Mammary epithelial cell (primary cell): ENCODE results near the gene EVI5L.

Source experiments
- CTCF ChIP-seq, 2 donors: IDR thresholded peaks in 1 of 2; conservative IDR thresholded peaks in 1 of 2; 2 replicates each; pipeline ENCODE4 v1.5.1; 2011 to 2012; ENCODE audit warnings: inconsistent platforms in 2 of 2, low read length in 2 of 2, mild to moderate bottlenecking in 2 of 2, control low read depth in 1 of 2, low read depth in 1 of 2; ENCODE audit not compliant: insufficient read depth in 1 of 2; ENCODE audit errors: extremely low read depth in 1 of 2
- EZH2 ChIP-seq: IDR thresholded peaks from 2 replicates; pipeline ENCODE4 v1.6.1; 2012; ENCODE audit warnings: low read length, inconsistent platforms, borderline replicate concordance

DNA sequence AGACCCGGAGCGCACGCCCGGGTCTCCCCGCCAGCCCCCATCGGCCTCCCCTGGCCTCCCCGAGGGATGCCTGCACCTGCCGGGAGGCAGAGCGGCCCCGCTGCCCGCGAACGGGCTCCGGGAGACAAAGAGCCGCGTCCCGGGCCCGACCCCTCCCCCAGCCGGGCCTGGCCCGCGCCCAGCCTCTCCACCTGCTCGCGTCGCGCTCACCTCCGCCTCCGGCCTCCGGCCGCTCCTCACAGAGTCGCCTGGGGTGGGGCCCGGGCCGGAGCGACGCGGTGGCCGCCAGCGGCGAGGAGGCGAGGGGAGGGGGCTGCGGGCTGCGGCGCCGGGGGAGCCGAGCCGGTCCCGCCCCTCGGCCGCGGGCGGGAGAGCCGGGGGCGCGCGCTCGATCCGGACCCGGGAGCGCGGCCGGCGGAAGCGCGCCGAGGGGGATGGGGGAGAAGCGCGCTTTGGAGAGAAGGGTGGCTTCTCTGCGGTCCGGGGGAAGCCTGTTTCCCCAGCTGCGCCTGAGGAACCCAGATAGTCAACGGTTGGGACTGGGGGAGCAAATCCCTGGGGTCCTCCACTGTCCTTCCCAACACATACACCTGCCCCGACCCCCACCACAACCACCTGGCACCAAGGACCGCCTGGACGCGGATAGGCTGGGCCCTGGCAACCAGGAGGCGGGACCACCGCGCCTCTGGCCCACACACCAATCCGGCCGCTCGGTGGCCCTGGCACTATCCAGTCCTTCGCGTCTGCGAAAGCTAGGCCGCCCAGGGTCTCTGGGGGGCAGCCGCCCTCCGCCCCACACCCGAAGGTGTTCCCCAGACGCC lies 44.3 kb downstream of the EVI5L start, which contains the start of gene PRR36:
- no peak for TF ChIP-seq CTCF (conservative IDR thresholded peaks at IDR 0.05 in 1 of 2, IDR thresholded peaks at IDR 0.05 in 1 of 2; ENCODE audit: extremely low read depth in 1 of 2, insufficient read depth in 1 of 2, low read depth in 1 of 2, low read length in 2 of 2)
- no peak for TF ChIP-seq EZH2
